SK-N-SH treated with all-trans-retinoic acid at 6 μM for 48 hours (cell line): ENCODE data around the gene MGMT.

Experiments
- PATZ1 ChIP-seq: fragments of 250-450 bp; sonication (Bioruptor Pico); IDR thresholded peaks from 2 replicates; pipeline ENCODE4 v1.8.0; 2020; ENCODE audit warnings: mild to moderate bottlenecking, moderate library complexity, borderline replicate concordance
- PPARA ChIP-seq: fragments of 250-450 bp; sonication (Bioruptor Pico); IDR thresholded peaks from 2 replicates; pipeline ENCODE4 v1.5.0; 2020; ENCODE audit warnings: mild to moderate bottlenecking, borderline replicate concordance

GRCh38 chr10:129812398-129812797 lies 345.4 kb downstream of the MGMT start:
- TF ChIP-seq PATZ1 (CRISPR knock-in tag) (no peak), PPARA (CRISPR knock-in tag) (no peak)
